Prostate gland (tissue), 2 donors: ENCODE results near the gene DUSP11. TPM values are rescaled to one million over a fixed set of nuclear protein-coding genes. Genes with fewer than 3 reads are reported as not detected.
"Not testable (repeated sequence)": the region's sequence is repeated elsewhere in the genome, so short reads cannot be mapped to it uniquely, and the experiment has no call there.

Source experiments
- DNase-seq: peaks from one replicate; pipeline ENCODE4 v3.0.0-alpha.2; 2019; ENCODE audit warnings: low spot score
- H3K27ac ChIP-seq, 2 donors: fragments of 200-600 bp; sonication (generic); 2 replicates each; pipeline ENCODE4 v1.5.1; 2017 to 2019
- H3K27me3 ChIP-seq: fragments of 200-600 bp; sonication (generic); replicated peaks from 2 replicates; pipeline ENCODE4 v1.5.1; 2019; ENCODE audit not compliant: insufficient read depth
- H3K36me3 ChIP-seq, 2 donors: fragments of 200-600 bp; sonication (generic); 1 replicate in 1 of 2; 2 replicates in 1 of 2; pipeline versions ENCODE4 v1.5.1 to v1.8.1; 2017 to 2019
- H3K4me1 ChIP-seq: fragments of 200-600 bp; sonication (generic); replicated peaks from 2 replicates; pipeline ENCODE4 v1.5.1; 2019
- H3K4me3 ChIP-seq, 2 donors: fragments of 200-600 bp; sonication (generic); 2 replicates each; pipeline ENCODE4 v1.5.1; 2017 to 2019
- H3K9me3 ChIP-seq: fragments of 200-600 bp; sonication (generic); 2 replicates; pipeline ENCODE4 v1.5.1; 2017
- POLR2A ChIP-seq: fragments of 450-650 bp; IDR thresholded peaks from one replicate; pipeline ENCODE4 v1.6.1; 2016; ENCODE audit warnings: antibody characterized with exemption, mild to moderate bottlenecking
- POLR2AphosphoS5 ChIP-seq: sonication (generic); formaldehyde crosslinking; IDR thresholded peaks from one replicate; pipeline ENCODE4 v1.6.1; 2017; ENCODE audit warnings: antibody characterized with exemption
- WGBS: methylation state at CpG from one replicate; pipeline ENCODE4 v1.1.5; 2018; 5-methylcytosine and 5-hydroxymethylcytosine counted together
- intact Hi-C: fragments of 100-400 bp; cut with DNase I; formaldehyde crosslinking; loops from one replicate; pipeline ENCODE4 v1.14.2; 2022
- total RNA-seq, 2 donors: library from RNA; depleted of rRNA; stranded (reverse); fragments of >200 nt; gene quantifications; one replicate each; pipeline ENCODE4 v1.1.0, GENCODE V29; 2016
- TF ChIP-seq, protein P1 (sequence below), 4 experiments: fragments of 200-600 bp in 2 of 4; fragments of 450-650 bp in 2 of 4; sonication (generic) in 2 of 4; IDR thresholded peaks; 1 replicate in 3 of 4; 2 replicates in 1 of 4; pipeline ENCODE4 v1.5.1; 2016 to 2019; ENCODE audit warnings: antibody characterized with exemption in 4 of 4, mild to moderate bottlenecking in 2 of 4, moderate library complexity in 2 of 4

Gene DUSP11
- total RNA-seq, 2 donors from 2014 or later = 37.8 to 39.5 TPM

DNA sequence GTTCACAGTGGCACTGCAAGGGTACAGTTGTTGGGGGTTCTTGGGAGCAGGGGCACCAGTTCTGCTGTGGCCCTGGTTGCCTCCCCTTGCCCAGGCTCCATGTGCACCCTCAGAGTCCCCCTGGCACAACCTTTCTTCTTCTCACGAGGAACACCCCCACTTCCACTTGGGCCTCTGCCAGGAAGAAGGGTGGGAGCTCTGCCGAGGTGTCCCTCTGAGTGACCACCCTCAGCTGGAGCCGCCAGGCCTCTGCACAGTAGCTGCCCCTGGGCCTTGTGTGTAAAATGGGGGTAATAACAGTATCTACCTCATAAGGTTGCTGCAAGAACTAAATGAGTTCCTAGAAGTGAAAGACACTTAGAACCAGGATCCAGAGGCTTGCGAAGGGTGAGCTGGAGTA is 51.2 kb downstream of the DUSP11 start:
- Histone ChIP-seq H3K4me1 (peaks cover 3% of the 10 kb centered on the region), H3K4me3 (no peak overlapping the region), H3K36me3 (no peaks in the 10 kb centered on the region), H3K27me3 (no peaks in the 10 kb centered on the region), H3K9me3 (no peaks in the 10 kb centered on the region), H3K27ac (no peak overlapping the region)
- DNase-seq = no peak
- intact Hi-C loops = no loop called here
- no peak for TF ChIP-seq POLR2A
- TF ChIP-seq, protein P1, sequence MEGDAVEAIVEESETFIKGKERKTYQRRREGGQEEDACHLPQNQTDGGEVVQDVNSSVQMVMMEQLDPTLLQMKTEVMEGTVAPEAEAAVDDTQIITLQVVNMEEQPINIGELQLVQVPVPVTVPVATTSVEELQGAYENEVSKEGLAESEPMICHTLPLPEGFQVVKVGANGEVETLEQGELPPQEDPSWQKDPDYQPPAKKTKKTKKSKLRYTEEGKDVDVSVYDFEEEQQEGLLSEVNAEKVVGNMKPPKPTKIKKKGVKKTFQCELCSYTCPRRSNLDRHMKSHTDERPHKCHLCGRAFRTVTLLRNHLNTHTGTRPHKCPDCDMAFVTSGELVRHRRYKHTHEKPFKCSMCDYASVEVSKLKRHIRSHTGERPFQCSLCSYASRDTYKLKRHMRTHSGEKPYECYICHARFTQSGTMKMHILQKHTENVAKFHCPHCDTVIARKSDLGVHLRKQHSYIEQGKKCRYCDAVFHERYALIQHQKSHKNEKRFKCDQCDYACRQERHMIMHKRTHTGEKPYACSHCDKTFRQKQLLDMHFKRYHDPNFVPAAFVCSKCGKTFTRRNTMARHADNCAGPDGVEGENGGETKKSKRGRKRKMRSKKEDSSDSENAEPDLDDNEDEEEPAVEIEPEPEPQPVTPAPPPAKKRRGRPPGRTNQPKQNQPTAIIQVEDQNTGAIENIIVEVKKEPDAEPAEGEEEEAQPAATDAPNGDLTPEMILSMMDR (IDR thresholded peaks at IDR 0.05) = no peak
- TF ChIP-seq POLR2AphosphoS5 = no peak
- WGBS = 74% methylated on average over 4 of the region's 4 CpGs

DNA sequence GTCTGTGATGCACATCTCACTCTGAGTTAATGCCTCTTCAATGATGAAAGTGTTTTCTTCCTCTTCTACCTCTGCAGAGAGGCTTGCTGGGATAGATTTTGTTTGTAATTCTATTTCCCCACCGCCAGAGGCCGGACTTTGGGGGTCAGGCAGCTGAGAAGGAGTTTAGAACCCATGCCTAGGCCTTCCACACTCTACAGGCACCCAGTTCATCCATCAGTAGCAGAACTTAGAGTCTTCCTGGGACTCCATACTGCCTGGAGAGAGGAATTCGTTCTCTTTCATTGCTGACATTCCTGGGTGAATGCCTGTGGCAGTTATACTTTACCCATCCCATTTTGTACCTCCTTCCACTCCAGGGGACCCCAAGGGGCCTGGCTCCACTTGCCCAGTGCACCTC is 51.9 kb downstream of the DUSP11 start:
- Histone ChIP-seq H3K9me3 (no peaks in the 10 kb centered on the region), H3K4me1 (peaks cover 3% of the 10 kb centered on the region), H3K4me3 (no peak overlapping the region), H3K27me3 (no peaks in the 10 kb centered on the region), H3K27ac (no peak overlapping the region), H3K36me3 (no peaks in the 10 kb centered on the region)
- WGBS = 80% methylated on average over 3 of the region's 3 CpGs
- TF ChIP-seq, protein P1 (IDR thresholded peaks at IDR 0.05) = no peak
- no peak for TF ChIP-seq POLR2A
- no peak for TF ChIP-seq POLR2AphosphoS5
- no peak for DNase-seq
- intact Hi-C loops = no loop called here

DNA sequence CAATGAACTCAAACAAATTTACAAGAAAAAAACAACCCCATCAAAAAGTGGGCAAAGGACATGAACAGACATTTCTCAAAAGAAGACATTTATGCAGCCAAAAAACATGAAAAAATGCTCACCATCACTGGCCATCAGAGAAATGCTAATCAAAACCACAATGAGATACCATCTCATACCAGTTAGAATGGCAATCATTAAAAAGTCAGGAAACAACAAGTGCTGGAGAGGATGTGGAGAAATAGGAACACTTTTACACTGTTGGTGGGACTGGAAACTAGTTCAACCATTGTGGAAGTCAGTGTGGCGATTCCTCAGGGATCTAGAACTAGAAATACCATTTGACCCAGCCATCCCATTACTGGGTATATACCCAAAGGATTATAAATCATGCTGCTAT is 53.2 kb downstream of the DUSP11 start:
- H3K36me3 ChIP-seq, intact Hi-C loops, H3K27me3 ChIP-seq, DNase-seq, H3K4me1 ChIP-seq, H3K27ac ChIP-seq, H3K9me3 ChIP-seq, H3K4me3 ChIP-seq: not testable (repeated sequence)
- no CpG with 5 or more reads among the region's 1 CpG for WGBS

DNA sequence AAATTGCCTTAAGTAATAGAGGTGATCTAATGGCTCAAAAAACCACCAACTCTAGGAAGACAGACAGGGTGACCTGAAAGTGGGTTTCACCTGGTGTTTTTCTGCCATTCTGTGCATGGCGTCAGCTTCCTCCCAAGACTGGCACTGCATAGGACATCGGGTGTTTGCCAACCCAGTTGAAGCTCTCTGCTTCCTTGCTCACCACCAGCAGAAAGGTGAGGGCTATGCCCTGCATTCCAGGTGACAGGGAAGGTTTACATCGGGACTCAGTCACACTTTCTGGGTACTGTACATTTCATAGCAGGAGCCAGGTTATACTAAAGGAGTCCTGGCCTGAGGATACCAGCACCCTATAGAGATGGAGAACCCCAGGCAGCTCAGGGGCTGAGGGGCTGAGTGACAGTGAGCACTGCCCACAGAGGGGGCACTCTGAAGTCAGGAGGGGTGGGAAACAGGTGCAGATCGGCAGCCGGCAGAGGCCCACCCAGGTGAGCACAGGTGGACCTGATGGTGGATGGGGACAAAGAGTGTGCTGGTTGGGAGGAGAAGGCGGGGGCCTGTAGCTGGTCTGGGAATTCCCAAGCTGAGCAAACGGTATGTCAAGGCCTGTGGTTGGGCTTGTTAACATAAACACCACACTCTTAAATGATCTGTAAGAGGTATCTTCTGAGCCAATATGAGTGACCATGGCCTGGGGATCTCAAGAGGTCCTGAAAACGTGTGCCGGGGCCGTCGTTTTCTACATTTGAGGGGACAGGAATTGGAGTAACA is 60.9 kb downstream of the DUSP11 start:
- intact Hi-C loops = no loop called here

DNA sequence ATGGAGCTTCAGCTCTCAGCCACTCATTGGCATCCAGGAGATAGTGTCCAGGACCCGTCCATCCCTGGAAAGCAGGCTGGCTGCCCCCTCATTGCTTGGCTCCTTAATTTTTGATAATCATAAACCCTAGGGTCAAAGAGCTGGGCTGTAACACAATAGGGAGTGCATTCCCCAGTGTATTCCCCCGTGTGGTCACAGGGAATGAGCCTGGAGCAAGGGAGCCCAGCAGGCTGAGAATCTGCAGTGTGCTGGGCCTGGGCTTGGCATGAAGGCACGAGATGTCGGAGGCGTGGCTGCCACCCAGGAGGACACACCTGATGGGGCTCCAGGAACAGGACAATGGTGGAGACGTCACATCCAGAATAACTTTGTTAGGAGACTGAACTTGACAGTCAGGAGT is 61.5 kb downstream of the DUSP11 start:
- intact Hi-C loops = no loop called here
- Histone ChIP-seq H3K27me3 (no peaks in the 10 kb centered on the region), H3K27ac (no peak overlapping the region), H3K36me3 (no peaks in the 10 kb centered on the region), H3K9me3 (no peaks in the 10 kb centered on the region), H3K4me1 (no peaks in the 10 kb centered on the region), H3K4me3 (no peak overlapping the region)
- no peak for TF ChIP-seq POLR2A
- TF ChIP-seq POLR2AphosphoS5 = no peak
- TF ChIP-seq, protein P1 (IDR thresholded peaks at IDR 0.05) = no peak
- 76% methylated on average over 6 of the region's 6 CpGs for WGBS
- DNase-seq = no peak

More for the DNA sequence above, 60.9 kb downstream of the DUSP11 start:
- no peaks in the 10 kb centered on the region for H3K27me3 ChIP-seq
- TF ChIP-seq, protein P1 (IDR thresholded peaks at IDR 0.05) = no peak
- TF ChIP-seq POLR2AphosphoS5 (no peak), POLR2A (no peak)
- no peaks in the 10 kb centered on the region for H3K4me1 ChIP-seq
- H3K9me3 ChIP-seq = no peaks in the 10 kb centered on the region
- 82% methylated on average over 11 of the region's 11 CpGs for WGBS
- H3K4me3 ChIP-seq = no peak overlapping the region
- no peak overlapping the region for H3K27ac ChIP-seq
- no peaks in the 10 kb centered on the region for H3K36me3 ChIP-seq
- DNase-seq = no peak

DNA sequence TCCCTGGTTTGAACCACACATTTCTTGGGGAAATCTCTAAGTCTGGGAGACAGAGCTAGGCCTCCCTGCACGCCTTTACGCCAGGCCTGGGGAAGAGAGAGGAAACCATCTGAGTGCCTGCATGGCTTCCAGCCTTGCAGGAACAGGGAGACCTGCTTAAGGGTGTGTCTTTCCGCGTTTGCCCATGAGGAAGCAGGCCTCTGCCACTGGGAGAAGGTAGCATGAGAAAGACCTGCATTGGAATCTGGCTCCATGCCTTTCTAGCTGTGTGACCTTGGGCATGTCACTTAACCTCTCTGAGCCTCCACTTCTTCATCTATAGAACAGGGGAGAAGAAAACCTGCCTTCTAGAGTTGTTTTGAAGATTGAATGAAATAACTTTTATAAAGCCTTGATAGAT is 62.2 kb downstream of the DUSP11 start:
- DNase-seq, H3K4me1 ChIP-seq, intact Hi-C loops, H3K9me3 ChIP-seq, H3K27me3 ChIP-seq, H3K27ac ChIP-seq, H3K36me3 ChIP-seq, H3K4me3 ChIP-seq: not testable (repeated sequence)
- WGBS = 87% methylated on average over 4 of the region's 4 CpGs
